ENCODE data around the gene OGA.

Gene OGA

DNA sequence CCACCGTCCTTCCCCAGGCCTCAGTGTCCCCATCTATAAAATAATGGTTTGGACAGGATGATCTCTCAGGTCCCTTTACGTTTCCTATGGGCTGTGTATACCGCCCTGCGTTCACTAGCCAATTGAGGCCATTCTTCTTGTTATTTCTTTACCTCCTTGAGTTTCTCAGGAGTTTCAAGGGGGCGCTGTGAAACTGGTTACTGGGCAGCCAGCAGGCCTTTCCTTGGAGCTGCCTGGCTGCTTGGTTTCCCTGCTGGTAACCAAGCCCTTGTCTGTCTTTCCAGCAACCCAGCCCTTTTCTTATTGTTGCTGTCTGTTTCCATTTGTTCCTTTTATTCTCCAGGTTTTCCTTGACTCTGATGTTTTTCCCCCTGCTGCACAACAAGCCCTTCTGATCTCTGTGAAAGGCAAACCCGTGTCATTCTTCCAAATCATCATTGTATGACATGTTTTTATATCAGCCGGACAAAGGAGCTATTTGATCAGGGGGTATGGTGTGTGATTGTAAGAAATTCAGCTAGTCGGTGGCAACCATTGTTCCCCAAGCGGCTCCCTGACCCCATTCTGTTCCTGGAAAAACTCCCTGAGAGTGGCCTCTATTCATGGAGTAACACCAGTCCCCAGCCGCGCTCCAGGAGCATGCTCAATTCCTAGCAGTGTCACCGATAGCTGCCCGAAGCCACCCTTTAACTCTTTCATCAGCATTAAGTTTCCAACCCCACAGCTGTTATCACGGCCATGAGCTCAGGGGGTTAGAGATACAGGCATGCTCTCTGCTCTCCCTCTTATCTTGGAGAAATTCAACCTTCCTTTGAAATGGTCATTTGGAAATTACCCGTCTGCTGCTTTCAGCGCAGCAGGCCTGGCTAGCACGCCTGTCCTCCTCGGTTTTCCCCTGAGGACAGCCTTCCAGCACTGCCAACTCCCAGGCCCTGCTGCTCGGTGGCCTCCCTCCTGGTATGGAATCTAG lies 68.9 kb downstream of the OGA start:
- no peak for DNase-seq

DNA sequence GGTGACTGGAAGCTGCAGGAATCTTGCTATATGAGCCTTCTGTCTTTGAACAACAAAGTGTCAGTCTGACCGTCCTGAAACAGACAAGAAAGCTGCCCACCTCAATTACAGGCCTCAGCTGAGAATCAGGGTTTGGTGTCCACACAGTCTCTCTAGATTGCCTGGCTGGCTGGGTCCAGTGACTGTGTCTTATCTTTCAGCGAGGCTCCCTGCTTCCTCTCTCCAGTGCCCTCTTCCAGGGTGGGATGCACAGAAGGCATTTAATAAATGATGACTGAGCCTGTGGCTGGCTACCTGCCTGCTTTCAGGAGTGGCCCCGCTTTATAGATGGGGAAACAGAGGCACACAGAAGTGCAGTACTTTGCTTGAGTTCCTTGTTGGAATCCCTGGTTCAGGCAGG lies 69.7 kb downstream of the OGA start:
- DNase-seq: no peak

DNA sequence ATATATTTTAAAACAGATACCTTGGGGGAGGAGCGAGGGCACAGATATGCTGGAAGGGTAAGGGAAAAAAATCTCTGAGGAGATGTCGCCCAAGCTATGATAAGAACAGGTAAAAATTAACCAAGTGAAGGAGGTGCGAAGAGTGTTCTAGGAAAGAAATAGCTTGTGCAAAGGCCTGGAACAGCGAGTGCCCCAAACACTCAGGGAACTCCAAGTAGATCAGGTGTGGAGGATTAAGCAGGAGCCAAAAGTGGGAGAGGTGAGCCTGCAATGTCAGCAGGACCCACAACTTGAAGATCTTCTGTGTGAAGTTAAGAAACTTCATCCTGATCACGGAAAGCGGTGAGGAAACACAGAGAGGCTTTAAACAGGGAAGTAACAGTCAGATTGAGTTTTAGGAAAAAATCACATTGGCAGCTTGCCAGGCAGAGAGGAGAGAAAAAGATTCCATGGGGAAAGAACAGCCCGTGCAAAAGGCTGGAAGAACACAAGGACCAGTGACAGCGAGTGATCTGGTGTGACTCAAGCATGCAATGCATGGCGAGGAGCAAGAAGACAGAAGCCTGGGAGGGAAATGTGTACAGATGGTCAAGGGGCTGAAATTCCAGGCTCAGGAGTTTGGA lies 73.1 kb downstream of the OGA start:
- DNase-seq: no peak

DNA sequence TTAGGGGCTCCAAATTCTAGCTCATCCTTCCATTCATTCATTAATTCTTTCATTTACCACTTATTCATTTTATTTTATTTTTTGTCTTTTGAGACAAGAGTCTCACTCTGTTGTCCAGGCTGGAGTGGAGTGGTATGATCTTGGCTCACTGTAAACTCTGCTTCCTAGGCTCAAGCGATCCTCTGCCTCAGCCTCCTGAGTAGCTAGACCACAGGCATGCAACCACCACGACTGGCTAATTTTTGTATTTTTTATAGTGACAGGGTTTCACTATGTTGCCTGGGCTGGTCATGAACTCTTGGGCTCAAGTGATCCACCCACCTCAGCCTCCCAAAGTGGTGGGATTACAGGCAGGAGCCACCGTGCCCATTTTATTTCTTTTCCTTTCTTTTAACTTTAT lies 74.0 kb downstream of the OGA start:
- DNase-seq: no peak

- no peak for DNase-seq
These were observed 76.3 kb downstream of the OGA start for GRCh38 chr10:101741938-101742337.

- no peak for DNase-seq
These were observed 81.6 kb downstream of the OGA start for GRCh38 chr10:101736666-101737065.

Data from NCI-H1436 (cell line).